Measurements from ENCODE around the gene UQCRC2.
"Not testable (repeated sequence)": the region's sequence is repeated elsewhere in the genome, so short reads cannot be mapped to it uniquely, and the experiment has no call there.

Gene UQCRC2

GRCh38 chr16:21982108-21982507, 28.9 kb downstream of the UQCRC2 start:
- no peak for DNase-seq (ENCODE audit: low spot score)

GRCh38 chr16:21984062-21984461, 30.9 kb downstream of the UQCRC2 start:
- no peak for DNase-seq (ENCODE audit: low spot score)

- DNase-seq (ENCODE audit: low spot score), result no peak
Measured at GRCh38 chr16:21985524-21985923, 32.4 kb downstream of the UQCRC2 start.

GRCh38 chr16:21986692-21987246, 33.6 kb downstream of the UQCRC2 start:
- no peak for DNase-seq (ENCODE audit: low spot score)

- DNase-seq (ENCODE audit: low spot score), result no peak
Measured at GRCh38 chr16:21987498-21987897, 34.3 kb downstream of the UQCRC2 start.

GRCh38 chr16:21989133-21989532, 36.0 kb downstream of the UQCRC2 start:
- no peak for DNase-seq (ENCODE audit: low spot score)

- no peak for DNase-seq (ENCODE audit: low spot score)
Measured at GRCh38 chr16:21989751-21990150, 36.6 kb downstream of the UQCRC2 start.

GRCh38 chr16:21990381-21990944, 37.3 kb downstream of the UQCRC2 start:
- DNase-seq (ENCODE audit: low spot score), result no peak

GRCh38 chr16:21991621-21992020, 38.5 kb downstream of the UQCRC2 start:
- no peak for DNase-seq (ENCODE audit: low spot score)

- no peak for DNase-seq (ENCODE audit: low spot score)
Measured at GRCh38 chr16:21994856-21995465, 41.8 kb downstream of the UQCRC2 start.

GRCh38 chr16:21996923-21997696, 43.9 kb downstream of the UQCRC2 start:
- no peak for DNase-seq (ENCODE audit: low spot score)

GRCh38 chr16:21997697-21998480, 44.7 kb downstream of the UQCRC2 start:
- DNase-seq (ENCODE audit: low spot score), result no peak

GRCh38 chr16:22001591-22001990, 48.4 kb downstream of the UQCRC2 start:
- peak; percentile 10 for DNase-seq (ENCODE audit: low spot score)

GRCh38 chr16:22002047-22002446, 48.9 kb downstream of the UQCRC2 start:
- DNase-seq (ENCODE audit: low spot score), result not testable (repeated sequence)

- no peak for DNase-seq (ENCODE audit: low spot score)
Measured at GRCh38 chr16:22003195-22003594, 50.0 kb downstream of the UQCRC2 start.

GRCh38 chr16:22004341-22004740, 51.2 kb downstream of the UQCRC2 start:
- no peak for DNase-seq (ENCODE audit: low spot score)

GRCh38 chr16:22005746-22006145, 52.6 kb downstream of the UQCRC2 start:
- DNase-seq (ENCODE audit: low spot score), result no peak

- DNase-seq (ENCODE audit: low spot score), result no peak
Measured at GRCh38 chr16:22006636-22007035, 53.5 kb downstream of the UQCRC2 start.

- no peak for DNase-seq (ENCODE audit: low spot score)
Measured at GRCh38 chr16:22007159-22007508, 54.0 kb downstream of the UQCRC2 start.

GRCh38 chr16:22007509-22008214, 54.5 kb downstream of the UQCRC2 start, which contains the start of gene MOSMO:
MOSMO (plus strand) TSS chr16:22008111; CDS start chr16:22008302, 191 bp downstream.
- DNase-seq (ENCODE audit: low spot score), result peak; percentile 26

- DNase-seq (ENCODE audit: low spot score), result no peak
Measured at GRCh38 chr16:22008215-22009059, 55.3 kb downstream of the UQCRC2 start.

Measured in kidney capillary endothelial cell (primary cell).